SK-N-SH (cell line): ENCODE measurements around the gene GPR149. TPM values are rescaled to one million over a fixed set of nuclear protein-coding genes. Genes with fewer than 3 reads are reported as not detected.

ENCODE experiments used
- CTCF ChIA-PET: fragments of 300-600, 350-600 bp; formaldehyde crosslinking; extraction: SDS; loops from one replicate; lab custom pipeline; 2021; lab: Yijun Ruan, JAX
- POLR2A ChIA-PET: fragments of 350-600 bp; sonication (Branson Sonifier 250); formaldehyde crosslinking; extraction: SDS; loops from one replicate; lab custom pipeline; 2020; ENCODE audit warnings: antibody characterized with exemption, inconsistent platforms; lab: Yijun Ruan, JAX
- DNase-seq: peaks from one replicate; pipeline ENCODE4 v3.0.0; 2012
- H2AFZ ChIP-seq: fragments of 200-600 bp; sonication (generic); 2 replicates; pipeline ENCODE4 v1.8.1; 2016; ENCODE audit warnings: antibody characterized with exemption, mild to moderate bottlenecking, low read depth
- H3F3A ChIP-seq: fragments of 200-600 bp; sonication (generic); replicated peaks from 2 replicates; pipeline ENCODE3; 2016; ENCODE audit warnings: antibody characterized with exemption, mild to moderate bottlenecking; ENCODE audit not compliant: insufficient read depth
- H3K27ac ChIP-seq, 2 experiments: fragments of 200-500 bp in 1 of 2; fragments of 200-600 bp in 1 of 2; sonication (Bioruptor generic) in 1 of 2; sonication (generic), shearing (Covaris generic) in 1 of 2; 2 replicates each; pipeline versions ENCODE4 v1.5.1 to v1.6.1; 2014 to 2016; ENCODE audit warnings: low read depth in 2 of 2, inconsistent platforms in 1 of 2, low read length in 1 of 2, mild to moderate bottlenecking in 1 of 2, mixed read lengths in 1 of 2
- H3K27me3 ChIP-seq: fragments of 200-600 bp; sonication (generic), shearing (Covaris generic); 2 replicates; pipeline ENCODE4 v1.6.1; 2016; ENCODE audit warnings: mixed run types; ENCODE audit not compliant: insufficient read depth
- H3K36me3 ChIP-seq, 2 experiments: fragments of 200-500 bp in 1 of 2; fragments of 200-600 bp in 1 of 2; sonication (Bioruptor generic) in 1 of 2; sonication (generic) in 1 of 2; replicated peaks in 1 of 2; 2 replicates each; pipeline versions ENCODE3 to v1.5.1; 2014 to 2016; ENCODE audit warnings: low read length in 1 of 2, mild to moderate bottlenecking in 1 of 2; ENCODE audit not compliant: insufficient read depth in 2 of 2, control insufficient read depth in 1 of 2
- H3K4me1 ChIP-seq, 2 experiments: fragments of 200-500 bp in 1 of 2; fragments of 200-600 bp in 1 of 2; sonication (Bioruptor generic) in 1 of 2; sonication (generic), shearing (Covaris generic) in 1 of 2; 2 replicates each; pipeline versions ENCODE4 v1.5.1 to v1.6.1; 2014 to 2016; ENCODE audit warnings: low read depth in 1 of 2, low read length in 1 of 2, mixed run types in 1 of 2; ENCODE audit not compliant: insufficient read depth in 2 of 2, control insufficient read depth in 1 of 2
- H3K4me2 ChIP-seq: fragments of 200-600 bp; sonication (generic), shearing (Covaris generic); 2 replicates; pipeline ENCODE4 v1.6.1; 2017; ENCODE audit warnings: mixed run types
- H3K4me3 ChIP-seq, 2 experiments: fragments of 200-500 bp in 1 of 2; fragments of 200-600 bp in 1 of 2; sonication (Bioruptor generic) in 1 of 2; sonication (generic), shearing (Covaris generic) in 1 of 2; 2 replicates each; pipeline versions ENCODE4 v1.5.1 to v1.8.1; 2014 to 2016; ENCODE audit warnings: low read depth in 2 of 2, inconsistent platforms in 1 of 2, low read length in 1 of 2, mild to moderate bottlenecking in 1 of 2, mixed read lengths in 1 of 2, moderate library complexity in 1 of 2
- H3K79me2 ChIP-seq: fragments of 200-600 bp; sonication (generic); 2 replicates; pipeline ENCODE4 v1.8.1; 2017; ENCODE audit warnings: mild to moderate bottlenecking; ENCODE audit not compliant: insufficient read depth
- H3K9ac ChIP-seq: fragments of 200-600 bp; sonication (generic); 2 replicates; pipeline ENCODE4 v1.6.1; 2017; ENCODE audit warnings: mixed run types
- H3K9me2 ChIP-seq: fragments of 200-600 bp; sonication (generic); 2 replicates; pipeline ENCODE4 v1.6.1; 2017; ENCODE audit warnings: mixed run types
- H3K9me3 ChIP-seq: fragments of 200-600 bp; sonication (generic); 2 replicates; pipeline ENCODE4 v1.6.1; 2017; ENCODE audit warnings: mixed run types, mild to moderate bottlenecking, moderate library complexity
- H4K20me1 ChIP-seq: fragments of 200-600 bp; sonication (generic); 2 replicates; pipeline ENCODE4 v1.6.1; 2017; ENCODE audit warnings: mild to moderate bottlenecking, mixed run types; ENCODE audit not compliant: insufficient read depth
- CTCF ChIP-seq: fragments of 200-600 bp; sonication (generic); IDR thresholded peaks from 2 replicates; pipeline ENCODE4 v1.6.1; 2017; ENCODE audit warnings: antibody characterized with exemption, mild to moderate bottlenecking, moderate library complexity
- ELF1 ChIP-seq: IDR thresholded peaks from 2 replicates; pipeline ENCODE4 v1.4.0; 2012
- EP300 ChIP-seq, 2 experiments: IDR thresholded peaks; 2 replicates each; pipeline versions ENCODE4 v1.4.0 to v1.6.1; 2012; ENCODE audit warnings: borderline replicate concordance in 1 of 2, low read depth in 1 of 2, low read length in 1 of 2
- FOXM1 ChIP-seq: IDR thresholded peaks from 2 replicates; pipeline ENCODE4 v1.4.0; 2012; ENCODE audit warnings: low read depth, mild to moderate bottlenecking
- JUND ChIP-seq: IDR thresholded peaks from 2 replicates; pipeline ENCODE4 v1.4.0; 2012
- MXI1 ChIP-seq: IDR thresholded peaks from 2 replicates; pipeline ENCODE4 v1.6.1; 2012; ENCODE audit warnings: mild to moderate bottlenecking, low read depth, low read length, improper control_type of control experiment
- NRF1 ChIP-seq: IDR thresholded peaks from 2 replicates; pipeline ENCODE4 v1.6.1; 2012; ENCODE audit warnings: low read depth, mild to moderate bottlenecking, low read length
- PBX3 ChIP-seq: IDR thresholded peaks from 2 replicates; pipeline ENCODE4; 2012
- POLR2AphosphoS5 ChIP-seq: IDR thresholded peaks from 2 replicates; pipeline ENCODE4 v1.6.1; 2012; ENCODE audit warnings: low read depth, low read length
- RAD21 ChIP-seq: IDR thresholded peaks from 2 replicates; pipeline ENCODE4 v1.6.1; 2012; ENCODE audit warnings: mild to moderate bottlenecking, low read length
- RCOR1 ChIP-seq: fragments of 150-350 bp; IDR thresholded peaks from 2 replicates; pipeline ENCODE4 v1.6.1; 2017; ENCODE audit warnings: antibody characterized with exemption, low read length
- RFX5 ChIP-seq: IDR thresholded peaks from 2 replicates; pipeline ENCODE4 v1.6.1; 2012; ENCODE audit warnings: mild to moderate bottlenecking, improper control_type of control experiment, low read length
- SMC3 ChIP-seq: IDR thresholded peaks from 2 replicates; pipeline ENCODE4 v1.6.1; 2012; ENCODE audit warnings: low read depth, low read length, improper control_type of control experiment
- TEAD4 ChIP-seq: IDR thresholded peaks from 2 replicates; pipeline ENCODE4 v1.4.0; 2012; ENCODE audit warnings: mild to moderate bottlenecking, borderline replicate concordance; ENCODE audit not compliant: insufficient read depth
- YY1 ChIP-seq: IDR thresholded peaks from 2 replicates; pipeline ENCODE4 v1.4.0; 2012; ENCODE audit warnings: low read depth, mild to moderate bottlenecking
- whole genome bisulfite sequencing: methylation state at CpG from one replicate; pipeline ENCODE4 v1.1.6; 2017; ENCODE audit warnings: low lambda C conversion rate; 5-methylcytosine and 5-hydroxymethylcytosine counted together
- polyA plus RNA-seq, 3 experiments: library from polyadenylated mRNA; depleted of rRNA; stranded (reverse); fragments of >200 nt; gene quantifications; 2 replicates each; pipeline ENCODE4 v1.2.3, GENCODE V29; 2012
- TF ChIP-seq, protein P1 (sequence below): IDR thresholded peaks from 2 replicates; pipeline ENCODE4 v1.4.0; 2012; ENCODE audit warnings: low read depth
- TF ChIP-seq, protein P2 (sequence below): fragments of 150-350 bp; IDR thresholded peaks from 2 replicates; pipeline ENCODE4 v1.6.1; 2017; ENCODE audit warnings: antibody characterized with exemption, low read length, low read depth, borderline replicate concordance
- TF ChIP-seq, protein P3 (sequence below): IDR thresholded peaks from 2 replicates; pipeline ENCODE4 v1.4.0; 2012; ENCODE audit warnings: low read depth, borderline replicate concordance
- TF ChIP-seq, protein P4 (sequence below): IDR thresholded peaks from 2 replicates; pipeline ENCODE4 v1.6.1; 2012; ENCODE audit warnings: mild to moderate bottlenecking, low read depth, low read length, moderate library complexity

Gene GPR149
- polyA plus RNA-seq, 1 of the 3 experiments (the other 2 are of a cell fraction): not detected

- H3K9me3 ChIP-seq: no peaks in the 10 kb centered on the region
- H3F3A ChIP-seq: peaks cover 4% of the 10 kb centered on the region
- no peak for DNase-seq
- H2AFZ ChIP-seq: no peak overlapping the region
- H3K79me2 ChIP-seq: peaks cover 68% of the 10 kb centered on the region
- peaks cover 60 to 62% of the 10 kb centered on the region in 2 experiments for H3K36me3 ChIP-seq
- H3K4me3 ChIP-seq: no peak overlapping the region
- no peak overlapping the region for H3K4me2 ChIP-seq
- POLR2A ChIA-PET: no interaction called here
- no peak overlapping the region for H3K9ac ChIP-seq
- 96% methylated on average over 1 of the region's 1 CpG for WGBS
- no peak overlapping the region for H3K27ac ChIP-seq
- no peak for TF ChIP-seq EP300 (IDR thresholded peaks at IDR 0.05; ENCODE audit: borderline replicate concordance in 1 of 2, low read depth in 1 of 2, low read length in 1 of 2)
- TF ChIP-seq, protein P1, sequence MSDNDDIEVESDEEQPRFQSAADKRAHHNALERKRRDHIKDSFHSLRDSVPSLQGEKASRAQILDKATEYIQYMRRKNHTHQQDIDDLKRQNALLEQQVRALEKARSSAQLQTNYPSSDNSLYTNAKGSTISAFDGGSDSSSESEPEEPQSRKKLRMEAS: no peak
- no peak for TF ChIP-seq MXI1
- no peak for TF ChIP-seq PBX3
- no peak for TF ChIP-seq NRF1
- peak; percentile 26; the same call in 1 of the 2 replicates for TF ChIP-seq CTCF
- TF ChIP-seq, all 33 proteins: peak for 1
- no peaks in the 10 kb centered on the region for H3K9me2 ChIP-seq
- no peaks in the 10 kb centered on the region for H3K27me3 ChIP-seq
- H4K20me1 ChIP-seq: peaks cover 30% of the 10 kb centered on the region
- CTCF ChIA-PET: interaction anchor here (1.3 to 1.5 kb wide), 3 partner anchors 9 to 35 kb away, joined by 3 to 5 read pairs (median 4); no protein-coding TSS in a partner anchor
- H3K4me1 ChIP-seq: peaks cover 0 to 9% of the 10 kb centered on the region in 2 experiments; a peak in 2 of 4 replicates
Measured at GRCh38 chr3:154314152-154314551, 115.8 kb downstream of the GPR149 start.

GRCh38 chr3:154310840-154311239 lies 119.2 kb downstream of the GPR149 start:
- Histone ChIP-seq H2AFZ (no peak overlapping the region), H3K79me2 (peaks cover 61% of the 10 kb centered on the region), H3F3A (peaks cover 4% of the 10 kb centered on the region), H3K9me3 (no peaks in the 10 kb centered on the region), H3K36me3 (peaks cover 75 to 84% of the 10 kb centered on the region in 2 experiments), H3K9ac (no peak overlapping the region), H3K4me2 (no peak overlapping the region), H3K27ac (no peak overlapping the region), H3K4me3 (no peak overlapping the region), H4K20me1 (no peaks in the 10 kb centered on the region), H3K4me1 (no peaks in the 10 kb centered on the region), H3K27me3 (no peaks in the 10 kb centered on the region), H3K9me2 (no peaks in the 10 kb centered on the region)
- POLR2A ChIA-PET: no interaction called here
- no peak for DNase-seq
- CTCF ChIA-PET: no interaction called here
- TF ChIP-seq, protein P2, sequence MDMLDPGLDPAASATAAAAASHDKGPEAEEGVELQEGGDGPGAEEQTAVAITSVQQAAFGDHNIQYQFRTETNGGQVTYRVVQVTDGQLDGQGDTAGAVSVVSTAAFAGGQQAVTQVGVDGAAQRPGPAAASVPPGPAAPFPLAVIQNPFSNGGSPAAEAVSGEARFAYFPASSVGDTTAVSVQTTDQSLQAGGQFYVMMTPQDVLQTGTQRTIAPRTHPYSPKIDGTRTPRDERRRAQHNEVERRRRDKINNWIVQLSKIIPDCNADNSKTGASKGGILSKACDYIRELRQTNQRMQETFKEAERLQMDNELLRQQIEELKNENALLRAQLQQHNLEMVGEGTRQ: no peak
- TF ChIP-seq YY1 (no peak), MXI1 (no peak), POLR2AphosphoS5 (no peak), RAD21 (no peak), SMC3 (no peak), FOXM1 (no peak), JUND (no peak), TEAD4 (no peak), ELF1 (no peak), RFX5 (no peak), RCOR1 (no peak)
- TF ChIP-seq, protein P3, sequence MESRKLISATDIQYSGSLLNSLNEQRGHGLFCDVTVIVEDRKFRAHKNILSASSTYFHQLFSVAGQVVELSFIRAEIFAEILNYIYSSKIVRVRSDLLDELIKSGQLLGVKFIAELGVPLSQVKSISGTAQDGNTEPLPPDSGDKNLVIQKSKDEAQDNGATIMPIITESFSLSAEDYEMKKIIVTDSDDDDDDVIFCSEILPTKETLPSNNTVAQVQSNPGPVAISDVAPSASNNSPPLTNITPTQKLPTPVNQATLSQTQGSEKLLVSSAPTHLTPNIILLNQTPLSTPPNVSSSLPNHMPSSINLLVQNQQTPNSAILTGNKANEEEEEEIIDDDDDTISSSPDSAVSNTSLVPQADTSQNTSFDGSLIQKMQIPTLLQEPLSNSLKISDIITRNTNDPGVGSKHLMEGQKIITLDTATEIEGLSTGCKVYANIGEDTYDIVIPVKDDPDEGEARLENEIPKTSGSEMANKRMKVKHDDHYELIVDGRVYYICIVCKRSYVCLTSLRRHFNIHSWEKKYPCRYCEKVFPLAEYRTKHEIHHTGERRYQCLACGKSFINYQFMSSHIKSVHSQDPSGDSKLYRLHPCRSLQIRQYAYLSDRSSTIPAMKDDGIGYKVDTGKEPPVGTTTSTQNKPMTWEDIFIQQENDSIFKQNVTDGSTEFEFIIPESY: no peak
- TF ChIP-seq, protein P4, sequence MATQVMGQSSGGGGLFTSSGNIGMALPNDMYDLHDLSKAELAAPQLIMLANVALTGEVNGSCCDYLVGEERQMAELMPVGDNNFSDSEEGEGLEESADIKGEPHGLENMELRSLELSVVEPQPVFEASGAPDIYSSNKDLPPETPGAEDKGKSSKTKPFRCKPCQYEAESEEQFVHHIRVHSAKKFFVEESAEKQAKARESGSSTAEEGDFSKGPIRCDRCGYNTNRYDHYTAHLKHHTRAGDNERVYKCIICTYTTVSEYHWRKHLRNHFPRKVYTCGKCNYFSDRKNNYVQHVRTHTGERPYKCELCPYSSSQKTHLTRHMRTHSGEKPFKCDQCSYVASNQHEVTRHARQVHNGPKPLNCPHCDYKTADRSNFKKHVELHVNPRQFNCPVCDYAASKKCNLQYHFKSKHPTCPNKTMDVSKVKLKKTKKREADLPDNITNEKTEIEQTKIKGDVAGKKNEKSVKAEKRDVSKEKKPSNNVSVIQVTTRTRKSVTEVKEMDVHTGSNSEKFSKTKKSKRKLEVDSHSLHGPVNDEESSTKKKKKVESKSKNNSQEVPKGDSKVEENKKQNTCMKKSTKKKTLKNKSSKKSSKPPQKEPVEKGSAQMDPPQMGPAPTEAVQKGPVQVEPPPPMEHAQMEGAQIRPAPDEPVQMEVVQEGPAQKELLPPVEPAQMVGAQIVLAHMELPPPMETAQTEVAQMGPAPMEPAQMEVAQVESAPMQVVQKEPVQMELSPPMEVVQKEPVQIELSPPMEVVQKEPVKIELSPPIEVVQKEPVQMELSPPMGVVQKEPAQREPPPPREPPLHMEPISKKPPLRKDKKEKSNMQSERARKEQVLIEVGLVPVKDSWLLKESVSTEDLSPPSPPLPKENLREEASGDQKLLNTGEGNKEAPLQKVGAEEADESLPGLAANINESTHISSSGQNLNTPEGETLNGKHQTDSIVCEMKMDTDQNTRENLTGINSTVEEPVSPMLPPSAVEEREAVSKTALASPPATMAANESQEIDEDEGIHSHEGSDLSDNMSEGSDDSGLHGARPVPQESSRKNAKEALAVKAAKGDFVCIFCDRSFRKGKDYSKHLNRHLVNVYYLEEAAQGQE: no peak
